H9 (cell line): ENCODE results near the gene NEURL1. TPM values are rescaled to one million over a fixed set of nuclear protein-coding genes. Genes with fewer than 3 reads are reported as not detected.

Experiments
- DNase-seq: peaks from one replicate; pipeline ENCODE4 v3.0.0-alpha.2; 2017
- H2AFZ ChIP-seq: one replicate; pipeline ENCODE4 v1.6.1; 2013; ENCODE audit warnings: mild to moderate bottlenecking, low read length, control low read depth, moderate library complexity
- H2AK5ac ChIP-seq: 2 replicates; pipeline ENCODE4 v1.6.1; 2013; ENCODE audit warnings: low read length, control low read depth, mixed read lengths; ENCODE audit not compliant: insufficient read length
- H2BK120ac ChIP-seq: one replicate; pipeline ENCODE4 v1.6.1; 2013; ENCODE audit warnings: low read depth, mild to moderate bottlenecking, low read length, control low read depth, inconsistent platforms; ENCODE audit not compliant: poor library complexity, severe bottlenecking
- H2BK12ac ChIP-seq: 2 replicates; pipeline ENCODE4 v1.6.1; 2013; ENCODE audit warnings: low read length, control low read depth, mixed read lengths, low read depth; ENCODE audit not compliant: insufficient read length
- H2BK15ac ChIP-seq: 2 replicates; pipeline ENCODE4 v1.6.1; 2013; ENCODE audit warnings: low read depth, low read length, control low read depth
- H2BK20ac ChIP-seq: one replicate; pipeline ENCODE4 v1.6.1; 2013; ENCODE audit warnings: low read depth, mild to moderate bottlenecking, low read length, control low read depth, inconsistent platforms; ENCODE audit not compliant: poor library complexity, severe bottlenecking
- H2BK5ac ChIP-seq: 2 replicates; pipeline ENCODE4 v1.6.1; 2013; ENCODE audit warnings: low read length, control low read depth, mixed read lengths; ENCODE audit not compliant: insufficient read length
- H3K14ac ChIP-seq: 2 replicates; pipeline ENCODE4 v1.6.1; 2013; ENCODE audit warnings: low read length, control low read depth; ENCODE audit not compliant: insufficient read depth
- H3K18ac ChIP-seq: 2 replicates; pipeline ENCODE4 v1.6.1; 2013; ENCODE audit warnings: low read depth, mild to moderate bottlenecking, mixed read lengths, low read length, control low read depth; ENCODE audit not compliant: insufficient read length
- H3K23ac ChIP-seq: 2 replicates; pipeline ENCODE4 v1.6.1; 2013; ENCODE audit warnings: low read length, control low read depth, mixed read lengths, low read depth; ENCODE audit not compliant: insufficient read length
- H3K23me2 ChIP-seq: 2 replicates; pipeline ENCODE4 v1.6.1; 2013; ENCODE audit warnings: low read depth, mild to moderate bottlenecking, mixed read lengths, low read length, control low read depth; ENCODE audit not compliant: insufficient read length, poor library complexity, severe bottlenecking
- H3K27ac ChIP-seq: 2 replicates; pipeline ENCODE4 v1.5.1; 2013; ENCODE audit warnings: low read length, control low read depth, mixed read lengths, low read depth; ENCODE audit not compliant: insufficient read length
- H3K27me3 ChIP-seq: 2 replicates; pipeline ENCODE4 v1.6.1; 2013; ENCODE audit warnings: low read length, control low read depth, inconsistent platforms; ENCODE audit not compliant: insufficient read depth
- H3K4ac ChIP-seq: 2 replicates; pipeline ENCODE4 v1.6.1; 2013; ENCODE audit warnings: low read depth, mild to moderate bottlenecking, control low read depth, inconsistent platforms, low read length, moderate library complexity
- H3K4me1 ChIP-seq: 2 replicates; pipeline ENCODE4 v1.6.1; 2013; ENCODE audit warnings: low read length, control low read depth, inconsistent platforms; ENCODE audit not compliant: insufficient read depth
- H3K4me2 ChIP-seq: 2 replicates; pipeline ENCODE4 v1.6.1; 2013; ENCODE audit warnings: low read length, control low read depth, mixed read lengths; ENCODE audit not compliant: insufficient read length, insufficient read depth
- H3K56ac ChIP-seq: 2 replicates; pipeline ENCODE4 v1.6.1; 2013; ENCODE audit warnings: low read depth, mild to moderate bottlenecking, mixed read lengths, low read length, control low read depth; ENCODE audit not compliant: insufficient read length
- H3K79me1 ChIP-seq: 2 replicates; pipeline ENCODE4 v1.6.1; 2013; ENCODE audit warnings: low read depth, mild to moderate bottlenecking, moderate library complexity, low read length, control low read depth, inconsistent platforms; ENCODE audit not compliant: insufficient read depth, poor library complexity, severe bottlenecking
- H3K79me2 ChIP-seq: 2 replicates; pipeline ENCODE4 v1.6.1; 2013; ENCODE audit warnings: low read length, control low read depth, inconsistent platforms; ENCODE audit not compliant: insufficient read depth
- H3K9ac ChIP-seq: 2 replicates; pipeline ENCODE4 v1.6.1; 2013; ENCODE audit warnings: low read length, control low read depth, mixed read lengths; ENCODE audit not compliant: insufficient read length; ENCODE audit errors: extremely low read depth
- H3K9me3 ChIP-seq: one replicate; pipeline ENCODE4 v1.6.1; 2013; ENCODE audit warnings: low read depth, low read length, inconsistent platforms; ENCODE audit not compliant: control insufficient read depth
- H3T11ph ChIP-seq: one replicate; pipeline ENCODE4 v1.6.1; 2013; ENCODE audit warnings: mild to moderate bottlenecking, low read length, control low read depth, inconsistent platforms
- H4K20me1 ChIP-seq: one replicate; pipeline ENCODE4 v1.6.1; 2013; ENCODE audit not compliant: control insufficient read depth, insufficient read length, insufficient read depth
- H4K5ac ChIP-seq: 2 replicates; pipeline ENCODE4 v1.6.1; 2013; ENCODE audit warnings: low read depth, mild to moderate bottlenecking, mixed read lengths, low read length, control low read depth; ENCODE audit not compliant: insufficient read length
- H4K8ac ChIP-seq: replicated peaks from 2 replicates; pipeline ENCODE4 v1.6.1; 2013; ENCODE audit warnings: low read length, control low read depth, mixed read lengths, low read depth; ENCODE audit not compliant: insufficient read length
- H4K91ac ChIP-seq: 2 replicates; pipeline ENCODE4 v1.6.1; 2013; ENCODE audit warnings: low read depth, mild to moderate bottlenecking, moderate library complexity, mixed read lengths, low read length, control low read depth; ENCODE audit not compliant: insufficient read length
- H3K27ac Mint-ChIP-seq, 3 experiments: 2 replicates in 2 of 3; 3 replicates in 1 of 3; pipeline ENCODE4 v1.8.0; 2020 to 2021; ENCODE audit warnings: mixed read lengths in 3 of 3, mild to moderate bottlenecking in 1 of 3, moderate library complexity in 1 of 3
- H3K27me3 Mint-ChIP-seq: 2 replicates; pipeline ENCODE4 v1.8.0; 2021; ENCODE audit warnings: low read depth, mild to moderate bottlenecking, moderate library complexity, mixed read lengths
- H3K36me3 Mint-ChIP-seq, 3 experiments: 2 replicates in 2 of 3; 3 replicates in 1 of 3; pipeline ENCODE4 v1.8.0; 2020 to 2021; ENCODE audit warnings: low read depth in 3 of 3, mixed read lengths in 3 of 3; ENCODE audit not compliant: insufficient read depth in 1 of 3
- H3K4me1 Mint-ChIP-seq, 2 experiments: 2 replicates each; pipeline ENCODE4 v1.8.0; 2020; ENCODE audit warnings: mixed read lengths in 2 of 2
- H3K4me3 Mint-ChIP-seq, 2 experiments: 2 replicates in 1 of 2; 3 replicates in 1 of 2; pipeline ENCODE4 v1.8.0; 2020 to 2021; ENCODE audit warnings: mild to moderate bottlenecking in 2 of 2, mixed read lengths in 2 of 2, moderate library complexity in 1 of 2
- H3K9me3 Mint-ChIP-seq, 2 experiments: 2 replicates in 1 of 2; 3 replicates in 1 of 2; pipeline ENCODE4 v1.8.0; 2020; ENCODE audit warnings: mild to moderate bottlenecking in 2 of 2, mixed read lengths in 2 of 2, moderate library complexity in 1 of 2
- CTCF ChIP-seq: fragments of 200-600 bp; sonication (generic); conservative IDR thresholded peaks from 3 replicates; pipeline ENCODE4 v1.8.0; 2021; ENCODE audit warnings: antibody characterized with exemption, mild to moderate bottlenecking
- WGBS: extraction: QIAGEN DNeasy Blood & Tissue Kit; methylation state at CpG from one replicate; pipeline ENCODE4 v1.1.7; 2013; ENCODE audit warnings: missing lambda C conversion rate, low lambda C conversion rate, mixed read lengths; ENCODE audit not compliant: insufficient read length; ENCODE audit errors: extremely low coverage; 5-methylcytosine and 5-hydroxymethylcytosine counted together
- total RNA-seq: library from RNA; stranded (reverse); gene quantifications from 2 replicates; pipeline ENCODE4 v1.2.1, GENCODE V29; 2021

Gene NEURL1
- total RNA-seq, 1 experiment from 2014 or later: 1.2 TPM

DNA sequence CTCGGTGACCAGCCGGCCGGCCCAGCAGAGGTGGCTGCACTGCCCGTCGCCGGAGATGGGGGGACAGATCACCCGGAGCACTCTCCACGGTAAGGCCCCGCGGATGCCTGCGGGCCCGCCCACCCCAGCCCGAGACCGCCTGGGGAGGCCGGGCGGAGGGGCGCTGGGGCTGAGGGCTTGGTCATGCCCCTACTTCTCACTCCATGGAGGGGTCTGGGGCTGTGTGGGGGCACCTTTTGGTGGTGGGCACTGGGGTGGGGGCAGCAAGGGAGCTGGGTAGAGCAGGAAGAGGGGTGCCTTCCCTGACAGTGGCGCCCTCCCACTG is 61.8 kb downstream of the NEURL1 start:
- H2AK5ac ChIP-seq: no peak overlapping the region
- H4K5ac ChIP-seq: no peak overlapping the region
- H4K91ac ChIP-seq: no peak overlapping the region
- Mint-ChIP-seq H3K36me3 (no peaks in the 10 kb centered on the region; a peak in 1 of 7 replicates), H3K27me3 (peaks cover 52% of the 10 kb centered on the region), H3K4me3 (peak overlapping the region; percentile 65 to 81), H3K4me1 (peaks cover 2 to 15% of the 10 kb centered on the region in 2 experiments; a peak in 3 of 4 replicates), H3K9me3 (no peaks in the 10 kb centered on the region; a peak in 2 of 5 replicates), H3K27ac (no peak overlapping the region)
- H2AFZ ChIP-seq: no peak overlapping the region
- H3K14ac ChIP-seq: no peak overlapping the region
- H3K27ac ChIP-seq: no peak overlapping the region
- no peak overlapping the region for H3K23ac ChIP-seq
- H2BK5ac ChIP-seq: no peak overlapping the region
- no peaks in the 10 kb centered on the region for H3K23me2 ChIP-seq
- no peak overlapping the region for H2BK20ac ChIP-seq
- no peak for TF ChIP-seq CTCF
- no peak overlapping the region for H2BK15ac ChIP-seq
- H3T11ph ChIP-seq: no peak overlapping the region
- no peak overlapping the region for H3K4ac ChIP-seq
- no peaks in the 10 kb centered on the region for H4K20me1 ChIP-seq
- WGBS: no CpG with 5 or more reads among the region's 18 CpGs
- H3K79me2 ChIP-seq: no peaks in the 10 kb centered on the region
- DNase-seq: no peak
- H3K9ac ChIP-seq: no peak overlapping the region
- H2BK12ac ChIP-seq: no peak overlapping the region
- H3K27me3 ChIP-seq: peaks cover 2% of the 10 kb centered on the region; the same call in 1 of the 2 replicates
- H2BK120ac ChIP-seq: no peak overlapping the region
- no peaks in the 10 kb centered on the region for H3K4me1 ChIP-seq
- H3K18ac ChIP-seq: no peak overlapping the region
- H3K56ac ChIP-seq: no peak overlapping the region
- H3K4me2 ChIP-seq: peak overlapping the region; percentile 70
- no peaks in the 10 kb centered on the region for H3K9me3 ChIP-seq
- H3K79me1 ChIP-seq: no peaks in the 10 kb centered on the region
- no peak overlapping the region for H4K8ac ChIP-seq
